Adipose tissue (tissue), 3 donors: ENCODE data around the gene AMIGO3. TPM values are rescaled to one million over a fixed set of nuclear protein-coding genes. Genes with fewer than 3 reads are reported as not detected.
"Not testable (repeated sequence)": the region's sequence is repeated elsewhere in the genome, so short reads cannot be mapped to it uniquely, and the experiment has no call there.

Experiments used
- H3K27ac ChIP-seq: one replicate; pipeline ENCODE4 v1.5.1; 2013; ENCODE audit warnings: low read depth, low read length
- WGBS, 3 donors: extraction: QIAGEN DNeasy Blood & Tissue Kit; methylation state at CpG; one replicate each; pipeline ENCODE4 v1.1.7; 2013; 5-methylcytosine and 5-hydroxymethylcytosine counted together
- polyA plus RNA-seq, 3 donors: library from polyadenylated mRNA; stranded (reverse); fragments of 200-250 nt; gene quantifications; one replicate each; pipeline ENCODE4 v1.2.3, GENCODE V29; 2013
- donor health status: healthy with polysubstance abuse.
- donor health status: Bipolar disorder and iron deficiency.
- donor health status: healthy.

The AMIGO3 gene, protein sequence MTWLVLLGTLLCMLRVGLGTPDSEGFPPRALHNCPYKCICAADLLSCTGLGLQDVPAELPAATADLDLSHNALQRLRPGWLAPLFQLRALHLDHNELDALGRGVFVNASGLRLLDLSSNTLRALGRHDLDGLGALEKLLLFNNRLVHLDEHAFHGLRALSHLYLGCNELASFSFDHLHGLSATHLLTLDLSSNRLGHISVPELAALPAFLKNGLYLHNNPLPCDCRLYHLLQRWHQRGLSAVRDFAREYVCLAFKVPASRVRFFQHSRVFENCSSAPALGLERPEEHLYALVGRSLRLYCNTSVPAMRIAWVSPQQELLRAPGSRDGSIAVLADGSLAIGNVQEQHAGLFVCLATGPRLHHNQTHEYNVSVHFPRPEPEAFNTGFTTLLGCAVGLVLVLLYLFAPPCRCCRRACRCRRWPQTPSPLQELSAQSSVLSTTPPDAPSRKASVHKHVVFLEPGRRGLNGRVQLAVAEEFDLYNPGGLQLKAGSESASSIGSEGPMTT
- polyA plus RNA-seq: under 1 TPM in 2 of 3 donors, not detected in 1; 0.87 to 0.88 TPM

DNA sequence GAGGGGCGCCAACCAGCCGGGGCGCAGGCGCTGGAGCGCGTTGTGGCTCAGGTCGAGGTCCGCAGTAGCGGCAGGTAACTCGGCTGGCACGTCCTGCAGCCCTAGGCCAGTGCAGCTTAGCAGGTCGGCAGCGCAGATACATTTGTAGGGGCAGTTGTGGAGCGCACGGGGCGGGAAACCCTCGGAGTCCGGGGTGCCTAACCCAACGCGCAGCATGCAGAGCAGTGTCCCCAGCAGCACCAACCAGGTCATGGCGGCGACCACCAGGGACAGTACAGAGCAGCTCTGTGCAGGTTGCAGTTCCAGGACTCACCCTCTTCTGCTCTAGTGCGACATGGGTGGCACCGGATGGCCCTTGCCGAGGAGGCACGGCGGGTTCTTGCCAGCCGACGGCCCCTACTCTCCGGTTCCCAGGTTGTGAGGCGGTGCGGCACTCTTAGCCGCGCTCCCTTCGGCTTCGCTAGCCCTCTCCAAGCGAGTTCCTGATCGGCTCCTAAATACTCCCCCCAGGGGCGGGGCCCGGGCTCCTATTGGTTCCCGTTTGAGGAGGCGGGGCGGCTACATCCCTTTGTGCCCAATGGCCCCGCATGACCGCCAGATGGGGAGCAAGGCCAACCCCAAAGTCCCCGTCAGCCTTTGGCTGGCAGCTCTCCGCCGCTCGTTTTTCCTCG is at the start of gene AMIGO3:
TSS of gene AMIGO3 (minus strand) at position 471 of the 671 bp plus-strand sequence. CDS start at position 252, 219 bp downstream.
- WGBS, 3 donors: 0 to 1% (median 1%) methylated on average over 46 to 50 of the region's 50 CpGs
- no peak within 1 kb of the TSS for H3K27ac ChIP-seq

DNA sequence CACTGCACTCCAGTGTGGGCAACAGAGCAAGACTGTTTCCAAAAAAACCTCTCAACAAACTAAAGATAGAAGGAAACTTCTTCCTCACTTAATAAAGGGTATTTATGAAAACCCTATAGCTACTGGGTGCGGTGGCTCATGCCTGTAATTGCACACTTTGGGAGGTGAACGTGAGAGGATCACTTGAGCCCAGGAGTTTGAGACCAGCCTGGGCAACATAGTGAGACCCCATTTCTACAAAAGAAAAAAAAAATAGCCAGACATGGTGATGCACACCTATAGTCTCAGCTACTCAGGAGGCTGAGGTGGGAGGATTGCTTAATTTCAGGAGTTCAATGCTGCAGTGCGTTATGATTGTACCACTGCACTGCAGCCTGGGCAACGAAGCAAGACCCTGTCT is 44.5 kb upstream of the AMIGO3 start:
- 95 to 98% (median 95%) methylated on average over 4 of the region's 4 CpGs for WGBS, 3 donors
- no peak overlapping the region for H3K27ac ChIP-seq

DNA sequence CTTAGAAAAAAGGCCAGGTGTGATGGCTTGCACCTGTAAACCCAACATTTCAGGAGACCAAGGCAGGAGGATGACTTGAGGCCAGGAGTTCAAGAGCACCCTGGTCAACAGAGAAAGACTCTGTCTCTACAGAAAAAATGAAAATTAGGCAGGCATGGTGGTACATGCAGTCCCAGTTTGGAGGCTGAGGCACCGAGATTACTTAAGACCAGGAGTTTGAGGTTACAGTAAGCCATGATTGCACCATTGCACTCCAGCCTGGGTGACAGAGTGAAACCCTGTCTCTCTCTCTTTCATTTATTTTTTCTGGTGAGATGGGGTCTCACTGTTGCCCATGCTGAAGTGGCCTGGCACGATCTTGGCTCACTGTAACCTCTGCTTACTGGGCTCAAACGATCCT is 42.2 kb upstream of the AMIGO3 start:
- H3K27ac ChIP-seq: no peak overlapping the region
- WGBS, 3 donors: 72 to 87% (median 75%) methylated on average over 3 of the region's 3 CpGs

DNA sequence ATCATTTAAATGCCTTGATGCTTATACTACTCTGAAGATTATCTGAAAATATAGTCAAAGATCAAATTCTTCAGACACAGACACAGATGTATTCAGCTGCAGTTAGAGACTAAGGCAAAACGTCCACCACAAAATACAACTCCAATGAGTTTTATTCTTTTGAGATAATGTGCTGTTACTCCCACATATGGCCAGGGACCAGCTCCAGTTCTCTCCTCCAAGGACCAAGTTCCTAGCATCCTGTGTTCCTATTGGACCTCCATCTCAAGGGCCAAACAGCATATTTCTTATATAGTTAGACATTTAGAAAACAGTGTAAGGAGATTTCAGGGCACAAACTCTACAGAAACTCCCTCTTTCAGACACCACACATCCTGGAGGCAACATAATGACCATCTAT is 39.7 kb upstream of the AMIGO3 start:
- H3K27ac ChIP-seq: no peak overlapping the region
- WGBS, 3 donors: 27 to 43% (median 34%) methylated on average over 1 of the region's 1 CpG

DNA sequence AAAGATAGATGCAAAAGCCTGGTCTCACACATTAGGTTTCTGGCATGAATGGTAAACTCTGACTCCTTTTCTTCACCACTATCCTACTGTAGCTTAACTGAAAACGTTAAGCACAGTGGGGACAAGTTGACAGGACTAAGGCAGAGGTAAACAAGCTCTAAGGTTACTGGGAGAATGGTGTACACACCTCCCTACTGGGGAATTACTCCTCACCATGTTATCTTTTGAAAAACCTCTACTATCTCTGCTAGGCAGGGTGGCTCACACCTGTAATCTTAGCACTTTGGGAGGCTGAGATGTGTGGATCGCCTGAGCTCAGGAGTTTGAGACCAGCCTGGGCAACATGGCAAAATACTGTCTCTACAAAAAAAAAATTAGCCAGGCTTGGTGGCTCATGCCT is 37.7 kb upstream of the AMIGO3 start:
- no peak overlapping the region for H3K27ac ChIP-seq
- 58 to 77% (median 73%) methylated on average over 2 of the region's 2 CpGs for WGBS, 3 donors

DNA sequence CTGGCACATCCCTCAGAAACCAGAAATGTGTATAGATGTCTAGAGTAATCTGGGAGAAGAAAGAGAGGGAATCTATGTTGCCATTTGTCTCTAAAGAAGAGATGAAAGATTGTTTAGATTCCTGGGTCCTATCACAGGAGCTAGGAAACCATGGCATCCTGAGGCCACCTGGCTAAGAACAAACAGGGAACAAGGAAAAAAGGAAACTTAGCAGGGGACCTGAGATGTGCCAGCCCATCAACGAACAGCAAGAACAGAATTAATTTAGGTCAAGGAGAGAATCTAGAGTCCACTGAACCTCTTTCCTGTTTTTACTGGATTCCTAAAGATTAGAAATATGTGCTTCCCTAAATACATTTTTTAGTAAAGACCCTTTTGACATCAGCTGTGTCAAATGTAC is 36.6 kb upstream of the AMIGO3 start:
- H3K27ac ChIP-seq: no peak overlapping the region
- WGBS, 3 donors: 50 to 65% (median 65%) methylated on average over 1 of the region's 1 CpG

DNA sequence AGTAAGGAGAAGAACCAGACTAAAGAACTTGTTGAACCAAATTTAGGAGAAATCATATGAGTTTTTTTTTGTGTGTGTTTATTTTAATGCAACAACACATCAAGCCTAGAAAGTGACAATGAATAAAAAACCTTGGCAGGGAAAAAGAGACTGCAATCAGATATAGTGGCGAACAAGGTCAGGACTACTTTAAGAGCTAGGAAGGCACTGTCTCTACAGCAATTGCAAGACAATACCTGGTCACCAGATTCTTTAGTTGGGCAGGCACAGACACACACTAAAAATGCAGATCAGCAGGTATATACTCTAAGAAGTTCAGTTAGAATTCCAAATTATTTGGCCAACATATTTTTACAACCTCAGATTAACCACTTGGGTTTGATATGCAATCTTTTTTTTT is 35.1 kb upstream of the AMIGO3 start:
- 40 to 100% (median 96%) methylated on average over 1 of the region's 1 CpG for WGBS, 3 donors
- H3K27ac ChIP-seq: no peak overlapping the region

DNA sequence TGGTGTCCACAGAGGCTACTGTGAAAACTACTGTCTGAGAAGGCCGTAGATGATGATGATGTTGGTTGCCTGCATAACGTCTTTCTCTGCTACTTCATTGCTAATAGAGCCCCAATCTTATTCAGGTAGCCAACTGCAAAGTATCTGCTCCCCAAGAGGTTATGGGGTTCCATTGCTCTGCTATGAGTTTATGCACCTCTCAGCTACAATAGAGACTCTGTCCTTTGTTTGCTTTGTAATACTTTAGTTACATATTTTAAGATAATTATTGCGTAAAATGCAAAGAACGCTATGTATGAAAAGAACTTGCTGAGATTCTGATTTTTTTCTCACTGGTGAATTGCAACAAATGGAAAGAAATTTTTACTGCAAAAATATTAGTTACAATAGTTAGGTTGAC is 32.0 kb upstream of the AMIGO3 start:
- no peak overlapping the region for H3K27ac ChIP-seq
- WGBS, 3 donors: 69 to 92% (median 87%) methylated on average over 4 of the region's 4 CpGs

DNA sequence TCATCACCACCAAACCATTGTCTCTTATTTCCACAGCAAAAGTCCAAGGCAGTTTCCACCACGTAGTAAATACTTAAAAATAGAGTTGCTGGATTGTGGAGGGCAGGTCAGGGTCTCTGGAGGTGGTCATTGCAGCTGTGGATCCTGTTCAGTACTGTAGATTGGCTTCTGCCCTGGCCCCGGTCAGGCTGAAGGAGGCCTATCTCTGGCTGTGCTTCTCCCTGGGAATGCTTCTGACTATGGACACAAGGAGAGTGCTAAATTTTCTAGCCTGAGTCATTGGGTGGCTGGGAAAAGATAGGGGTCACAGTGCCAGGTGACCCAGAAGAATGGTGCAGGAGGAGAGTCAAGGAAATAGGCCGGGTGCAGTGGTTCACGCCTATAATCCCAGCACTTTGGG is 30.6 kb upstream of the AMIGO3 start:
- no peak overlapping the region for H3K27ac ChIP-seq
- 89 to 96% (median 91%) methylated on average over 4 of the region's 4 CpGs for WGBS, 3 donors

DNA sequence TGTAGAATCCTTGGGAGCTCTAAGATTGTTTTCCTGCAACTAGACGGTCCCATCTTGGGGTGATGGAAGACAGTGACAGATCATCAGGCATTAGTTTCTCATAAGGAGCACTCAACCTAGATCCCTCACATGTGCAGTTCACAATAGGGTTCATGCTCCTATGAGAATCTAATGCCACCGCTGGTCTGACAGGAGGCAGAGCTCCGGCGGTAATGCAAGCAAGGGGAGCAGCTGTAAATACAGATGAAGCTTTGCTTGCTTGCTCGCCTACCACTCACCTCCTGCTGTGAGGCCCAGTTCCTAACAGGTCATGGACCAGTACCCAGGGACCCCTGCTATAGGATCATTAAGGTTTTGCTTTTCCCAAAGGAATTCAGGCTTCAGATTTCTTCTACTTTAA is 29.4 kb upstream of the AMIGO3 start:
- not testable (repeated sequence) for H3K27ac ChIP-seq
- WGBS, 3 donors: 86 to 93% (median 91%) methylated on average over 5 of the region's 5 CpGs

DNA sequence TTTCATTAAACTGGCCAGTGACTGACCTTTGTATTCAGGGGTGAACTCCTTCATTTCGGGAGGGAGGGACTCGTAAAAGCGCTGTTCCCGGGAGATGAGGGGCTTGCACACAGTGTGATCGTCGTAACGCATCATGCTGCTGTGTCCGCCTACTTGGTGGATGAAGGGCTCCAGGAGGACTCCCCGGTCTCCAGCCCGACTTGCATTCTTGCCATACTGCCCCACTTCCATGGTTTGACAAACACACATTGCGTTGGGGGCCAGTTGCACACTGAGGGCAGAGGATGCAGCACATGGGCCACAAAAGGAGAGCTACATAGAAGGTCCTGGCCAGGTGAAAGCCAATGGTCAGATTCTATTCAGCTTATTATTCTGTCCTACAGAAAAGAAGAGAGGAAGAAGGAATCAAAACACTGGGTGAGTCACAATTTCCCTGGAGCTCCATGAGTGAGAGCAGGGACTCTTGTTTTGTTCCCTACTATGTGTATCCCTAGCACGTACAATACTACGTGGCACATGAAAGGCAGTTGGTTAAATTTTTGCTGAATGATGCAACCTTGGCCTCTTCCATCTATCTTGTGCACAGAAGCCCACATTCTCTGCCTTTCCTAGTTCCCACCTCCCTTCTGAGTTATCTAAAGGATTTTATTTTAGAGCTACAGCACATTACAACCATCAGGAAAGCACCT is 28.5 kb upstream of the AMIGO3 start:
- H3K27ac ChIP-seq: no peak overlapping the region
- 85 to 89% (median 88%) methylated on average over 13 of the region's 13 CpGs for WGBS, 3 donors

DNA sequence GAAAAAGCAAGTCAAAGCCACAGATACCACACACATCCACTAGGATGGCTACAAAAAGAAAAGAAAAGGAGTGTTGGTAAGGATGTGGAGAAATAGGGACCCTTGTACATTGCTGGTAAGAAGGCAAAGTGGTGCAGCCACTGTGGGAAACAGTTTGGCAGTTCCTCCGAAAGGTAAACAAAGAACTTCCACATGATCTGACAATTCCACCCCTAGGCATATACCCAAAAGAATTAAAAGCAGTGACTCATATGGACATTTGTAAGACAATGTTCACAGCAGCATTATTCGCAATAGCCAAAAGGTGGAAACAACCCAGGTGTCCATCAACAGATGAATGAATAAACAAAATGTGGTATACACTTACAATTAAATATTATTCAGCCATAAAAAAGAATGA is 26.5 kb upstream of the AMIGO3 start:
- H3K27ac ChIP-seq: no peak overlapping the region
- WGBS, 3 donors: 86 to 94% (median 91%) methylated on average over 2 of the region's 2 CpGs

DNA sequence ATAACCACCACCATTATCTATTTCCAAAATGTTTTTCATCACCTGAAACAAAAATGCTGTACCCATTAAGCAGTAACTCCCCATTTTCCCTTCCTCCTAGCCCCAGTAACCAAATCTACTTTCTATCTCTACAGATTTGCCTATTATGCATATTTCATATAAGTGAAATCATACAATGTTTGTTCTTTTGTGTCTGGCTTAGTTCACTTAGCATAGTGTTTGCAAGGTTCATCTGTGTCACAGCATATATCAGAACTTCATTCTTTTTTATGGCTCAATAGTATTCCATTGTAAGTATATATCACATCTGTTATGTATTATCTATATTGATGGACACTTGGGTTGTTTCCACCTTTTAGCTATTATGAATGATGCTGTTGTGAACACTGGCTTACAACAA is 20.9 kb upstream of the AMIGO3 start:
- H3K27ac ChIP-seq: no peak overlapping the region

DNA sequence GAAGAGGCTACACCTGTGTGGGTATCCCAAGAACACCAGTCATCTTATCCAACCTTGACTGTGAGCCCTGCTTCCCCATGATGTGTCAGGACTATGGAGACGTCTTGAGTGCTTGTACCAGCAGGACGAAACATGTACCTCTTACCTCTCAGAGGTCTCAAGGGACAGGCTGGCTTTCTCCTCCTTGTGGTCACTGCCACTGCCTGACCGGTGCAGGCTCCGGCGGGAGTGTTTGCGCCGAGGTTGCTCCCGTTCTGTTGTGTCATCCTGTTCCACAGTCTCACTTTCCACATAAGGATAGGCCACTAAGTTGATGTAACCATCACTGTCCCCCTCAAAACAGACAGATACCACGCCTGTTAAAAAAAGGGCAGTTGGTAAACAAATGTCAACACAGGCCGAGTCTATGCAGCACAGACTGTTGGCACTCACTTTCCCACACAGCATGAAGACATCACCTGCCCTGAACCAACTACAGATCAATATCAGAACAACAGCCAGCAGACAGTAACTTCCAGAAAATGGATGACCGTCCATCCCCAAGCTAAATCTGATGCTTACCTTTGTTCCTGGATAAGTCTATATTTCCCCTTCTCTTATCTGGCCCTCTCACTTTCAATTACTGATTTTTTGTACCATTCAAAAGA is 18.7 kb upstream of the AMIGO3 start:
- no peak overlapping the region for H3K27ac ChIP-seq
- WGBS, 3 donors: 92 to 94% (median 93%) methylated on average over 11 of the region's 11 CpGs

DNA sequence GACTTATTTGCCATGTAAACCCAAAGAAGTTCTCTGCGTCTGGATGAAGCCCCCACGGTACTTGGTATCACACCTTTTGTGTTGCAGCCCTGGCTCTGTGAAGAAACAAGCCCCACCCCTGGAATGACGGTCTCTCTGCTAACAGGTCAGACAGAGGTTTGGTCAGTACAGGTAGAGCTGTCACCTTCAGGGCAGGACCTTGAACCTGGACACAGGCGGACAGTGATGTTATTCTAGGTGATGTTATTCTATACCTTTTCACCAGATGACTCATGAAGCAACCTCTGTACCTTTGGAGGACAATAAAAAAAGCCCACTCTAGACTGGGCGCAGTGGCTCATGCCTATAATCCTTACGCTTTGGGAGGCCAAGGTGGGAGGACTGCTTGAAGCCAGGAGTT is 15.3 kb upstream of the AMIGO3 start:
- 91 to 96% (median 95%) methylated on average over 6 of the region's 6 CpGs for WGBS, 3 donors
- no peak overlapping the region for H3K27ac ChIP-seq

DNA sequence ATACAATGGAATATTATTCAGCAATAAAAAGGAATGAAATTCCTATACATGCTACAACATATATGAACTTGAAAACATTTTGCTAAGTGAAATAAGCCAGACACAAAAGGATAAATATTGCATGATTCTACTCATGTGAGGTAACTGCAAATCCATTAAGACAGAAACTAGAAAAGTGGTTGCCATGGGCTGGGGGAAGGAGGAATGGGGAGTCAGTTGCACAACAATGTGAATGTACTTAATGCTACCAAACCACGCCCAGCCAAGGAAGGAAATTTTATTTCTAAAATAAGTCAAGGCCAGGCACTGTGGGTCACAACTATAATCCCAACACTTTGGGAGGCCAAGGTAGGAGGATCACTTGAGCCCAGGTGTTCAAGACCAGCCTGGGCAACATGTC is 14.1 kb upstream of the AMIGO3 start:
- WGBS, 3 donors: 56 to 90% (median 73%) methylated on average over 1 of the region's 1 CpG

DNA sequence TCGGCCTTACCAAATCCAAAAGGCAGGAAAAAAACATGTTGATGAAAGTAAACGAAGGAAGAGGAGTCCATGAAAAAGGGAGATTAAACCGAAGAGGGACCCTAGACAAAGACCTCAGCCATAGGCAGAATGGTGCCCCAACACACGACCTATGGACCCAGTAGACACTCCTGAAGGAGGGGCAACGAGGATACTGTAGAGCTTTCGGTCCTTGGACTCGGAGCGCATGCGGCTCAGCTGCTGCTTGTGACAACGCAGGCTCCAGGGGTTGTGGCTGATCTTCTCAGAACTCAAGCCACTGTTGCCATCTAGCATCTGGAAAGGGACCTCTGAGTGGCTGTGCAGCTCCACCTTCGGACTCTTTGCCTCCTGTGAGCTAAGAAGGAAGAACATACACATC is 13.1 kb upstream of the AMIGO3 start:
- WGBS, 3 donors: 91 to 92% (median 91%) methylated on average over 11 of the region's 11 CpGs
- no peak overlapping the region for H3K27ac ChIP-seq

More for the DNA sequence above, 14.1 kb upstream of the AMIGO3 start:
- H3K27ac ChIP-seq: no peak overlapping the region

DNA sequence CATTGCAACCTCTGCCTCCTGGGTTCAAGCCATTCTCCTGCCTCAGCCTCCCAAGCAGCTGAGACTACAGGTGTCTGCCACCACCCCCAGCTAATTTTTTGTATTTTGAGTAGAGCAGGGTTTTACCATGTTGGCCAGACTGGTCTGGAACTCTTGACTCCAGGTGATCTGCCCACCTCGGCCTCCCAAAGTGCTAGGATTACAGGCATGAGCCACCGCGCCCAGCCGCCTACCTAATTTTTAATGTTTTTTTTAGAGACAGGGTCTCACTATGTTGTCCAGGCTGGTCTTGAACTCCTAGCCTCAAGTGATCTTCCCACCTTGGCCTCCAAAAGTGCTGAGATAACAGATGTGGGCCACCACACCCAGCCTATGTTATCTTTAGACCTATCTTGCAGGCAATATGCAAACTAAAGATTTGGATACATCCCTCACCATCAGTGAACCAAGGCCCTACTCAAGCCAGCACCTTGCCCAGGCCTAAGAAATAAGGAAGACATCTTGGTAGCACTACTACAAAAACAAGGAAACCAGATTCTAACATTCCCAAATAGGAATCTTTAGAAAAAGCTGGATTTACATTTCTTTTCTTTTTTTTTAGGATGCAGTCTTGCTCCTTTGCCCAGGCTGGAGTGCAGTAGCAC is 10.6 kb upstream of the AMIGO3 start:
- WGBS, 3 donors: 98 to 99% (median 98%) methylated on average over 4 of the region's 4 CpGs
- no peak overlapping the region for H3K27ac ChIP-seq
